Natural killer cell (primary cell): Measurements from ENCODE around the gene EEF2K. TPM values are rescaled to one million over a fixed set of nuclear protein-coding genes. Genes with fewer than 3 reads are reported as not detected.

Experiments
- ATAC-seq, 3 donors: fragments of 150-1000 bp in 2 of 3; fragments of 200-7000 bp in 1 of 3; cut with Tn5 transposase; 1 replicate in 1 of 3; 2 replicates in 2 of 3; pipeline ENCODE4 v1.10.0; 2021; ENCODE audit warnings: mild to moderate bottlenecking in 2 of 3, moderate library complexity in 2 of 3
- DNase-seq, 2 donors: peaks; one replicate each; pipeline versions ENCODE4 v3.0.0 to v3.0.0-alpha.2; 2013 to 2021; ENCODE audit warnings: mixed read lengths in 1 of 2
- H3K27ac ChIP-seq: one replicate; pipeline ENCODE4 v1.5.1; 2013; ENCODE audit warnings: mild to moderate bottlenecking, low read length
- H3K27me3 ChIP-seq: one replicate; pipeline ENCODE4 v1.6.1; 2013; ENCODE audit warnings: low read length; ENCODE audit not compliant: control insufficient read depth, insufficient read depth
- H3K36me3 ChIP-seq: one replicate; pipeline ENCODE4 v1.6.1; 2013; ENCODE audit warnings: low read length; ENCODE audit not compliant: control insufficient read depth, insufficient read depth
- H3K4me1 ChIP-seq: one replicate; pipeline ENCODE4 v1.6.1; 2013; ENCODE audit warnings: low read length; ENCODE audit not compliant: control insufficient read depth, insufficient read depth
- H3K4me3 ChIP-seq: one replicate; pipeline ENCODE4 v1.5.1; 2013; ENCODE audit warnings: low read length
- H3K9me3 ChIP-seq: one replicate; pipeline ENCODE4 v1.6.1; 2013; ENCODE audit warnings: low read length; ENCODE audit not compliant: control insufficient read depth, insufficient read depth
- H3K27ac Mint-ChIP-seq, 2 donors: one replicate each; pipeline ENCODE4 v1.8.0; 2022; ENCODE audit warnings: mild to moderate bottlenecking in 2 of 2, mixed read lengths in 2 of 2, moderate library complexity in 1 of 2
- H3K27me3 Mint-ChIP-seq, 2 donors: one replicate each; pipeline ENCODE4 v1.8.0; 2022; ENCODE audit warnings: low read depth in 2 of 2, mixed read lengths in 2 of 2
- H3K36me3 Mint-ChIP-seq: one replicate; pipeline ENCODE4 v1.8.0; 2022; ENCODE audit warnings: mixed read lengths
- H3K4me1 Mint-ChIP-seq, 2 donors: one replicate each; pipeline ENCODE4 v1.8.0; 2022; ENCODE audit warnings: mixed read lengths in 2 of 2
- H3K4me3 Mint-ChIP-seq: one replicate; pipeline ENCODE4 v1.8.0; 2022; ENCODE audit warnings: mild to moderate bottlenecking, moderate library complexity, mixed read lengths
- H3K9me3 Mint-ChIP-seq, 2 donors: one replicate each; pipeline ENCODE4 v1.8.0; 2022; ENCODE audit warnings: mixed read lengths in 2 of 2
- CTCF ChIP-seq: fragments of 200-600 bp; IDR thresholded peaks from one replicate; pipeline ENCODE4 v1.8.0; 2022; ENCODE audit warnings: antibody characterized with exemption
- WGBS: methylation state at CpG from one replicate; pipeline ENCODE4 v1.1.7; 2013; ENCODE audit warnings: missing lambda C conversion rate; ENCODE audit not compliant: insufficient coverage; 5-methylcytosine and 5-hydroxymethylcytosine counted together
- intact Hi-C: fragments of 100-400 bp; cut with micrococcal nuclease; formaldehyde crosslinking; loops from one replicate; pipeline ENCODE4 v1.14.2; 2022
- total RNA-seq, 4 donors: library from RNA; stranded (reverse); fragments of 120-200 nt in 1 of 4; gene quantifications; one replicate each; pipeline versions ENCODE4 v1.2.3 to v1.2.4, GENCODE V29; 2013 to 2022

EEF2K gene
- total RNA-seq, 3 donors from 2014 or later (not counting 1 experiment from before 2014, with no cell fraction given): 12.6 to 33.5 (median 22.9) TPM

GRCh38 chr16:22233037-22233372 lies 26.9 kb downstream of the EEF2K start:
- Mint-ChIP-seq H3K4me3 (no peak overlapping the region), H3K27me3 (no peaks in the 10 kb centered on the region), H3K9me3 (no peaks in the 10 kb centered on the region), H3K27ac (no peak overlapping the region), H3K4me1 (no peaks in the 10 kb centered on the region), H3K36me3 (no peaks in the 10 kb centered on the region)
- Histone ChIP-seq H3K9me3 (no peaks in the 10 kb centered on the region), H3K27me3 (no peaks in the 10 kb centered on the region), H3K27ac (no peak overlapping the region), H3K4me1 (no peaks in the 10 kb centered on the region), H3K36me3 (peaks cover 4% of the 10 kb centered on the region), H3K4me3 (no peak overlapping the region)
- 99% methylated on average over 6 of the region's 6 CpGs for WGBS
- ATAC-seq (no peak), DNase-seq (no peak)
- TF ChIP-seq CTCF: no peak
- intact Hi-C loops: no loop called here

GRCh38 chr16:22235839-22236745 lies 30.0 kb downstream of the EEF2K start:
- H3K9me3 ChIP-seq: no peaks in the 10 kb centered on the region
- ATAC-seq (no peak), DNase-seq (no peak)
- intact Hi-C loops: no loop called here
- Mint-ChIP-seq H3K4me1 (peaks cover 5% of the 10 kb centered on the region in 2 donors), H3K9me3 (no peaks in the 10 kb centered on the region), H3K4me3 (no peak overlapping the region), H3K27me3 (no peaks in the 10 kb centered on the region), H3K27ac (no peak overlapping the region), H3K36me3 (no peaks in the 10 kb centered on the region)
- no peak overlapping the region for H3K4me3 ChIP-seq
- no peaks in the 10 kb centered on the region for H3K27me3 ChIP-seq
- WGBS: 92% methylated on average over 4 of the region's 9 CpGs
- H3K36me3 ChIP-seq: no peaks in the 10 kb centered on the region
- TF ChIP-seq CTCF: no peak
- no peak overlapping the region for H3K27ac ChIP-seq
- H3K4me1 ChIP-seq: peaks cover 7% of the 10 kb centered on the region

- no peaks in the 10 kb centered on the region for H3K9me3 ChIP-seq
- H3K27ac ChIP-seq: no peak overlapping the region
- H3K27me3 ChIP-seq: no peaks in the 10 kb centered on the region
- TF ChIP-seq CTCF: no peak
- no peak for DNase-seq
- Mint-ChIP-seq H3K4me1 (peaks cover 7% of the 10 kb centered on the region in 2 donors), H3K36me3 (no peaks in the 10 kb centered on the region), H3K9me3 (no peaks in the 10 kb centered on the region), H3K27ac (peak overlapping the region; percentile 91 to 94), H3K27me3 (no peaks in the 10 kb centered on the region), H3K4me3 (no peak overlapping the region)
- intact Hi-C loops: no loop called here
- peaks cover 11% of the 10 kb centered on the region for H3K4me1 ChIP-seq
- 94% methylated on average over 14 of the region's 14 CpGs for whole genome bisulfite sequencing
- H3K36me3 ChIP-seq: no peaks in the 10 kb centered on the region
- H3K4me3 ChIP-seq: no peak overlapping the region
- ATAC-seq: no peak
Observed at GRCh38 chr16:22239131-22239805, 33.2 kb downstream of the EEF2K start.
